Stimulated activated CD4-positive, alpha-beta T cell treated with anti-CD3 and anti-CD28 coated beads, TNF-alpha, amount 100 ng/mL, for 4 hours (primary cell): ENCODE data around the gene ACAN.
"Not testable (repeated sequence)": the region's sequence is repeated elsewhere in the genome, so short reads cannot be mapped to it uniquely, and the experiment has no call there.

ENCODE experiments used
- DNase-seq, 3 experiments: peaks; one replicate each; pipeline ENCODE4 v3.0.0-alpha.2; 2020; ENCODE audit warnings: low read depth in 3 of 3

The ACAN gene

GRCh38 chr15:88902846-88903245, 99.6 kb downstream of the ACAN start:
- DNase-seq, result no peak

- DNase-seq, result no peak
Observed at GRCh38 chr15:88904257-88904623, 101.0 kb downstream of the ACAN start.

DNA sequence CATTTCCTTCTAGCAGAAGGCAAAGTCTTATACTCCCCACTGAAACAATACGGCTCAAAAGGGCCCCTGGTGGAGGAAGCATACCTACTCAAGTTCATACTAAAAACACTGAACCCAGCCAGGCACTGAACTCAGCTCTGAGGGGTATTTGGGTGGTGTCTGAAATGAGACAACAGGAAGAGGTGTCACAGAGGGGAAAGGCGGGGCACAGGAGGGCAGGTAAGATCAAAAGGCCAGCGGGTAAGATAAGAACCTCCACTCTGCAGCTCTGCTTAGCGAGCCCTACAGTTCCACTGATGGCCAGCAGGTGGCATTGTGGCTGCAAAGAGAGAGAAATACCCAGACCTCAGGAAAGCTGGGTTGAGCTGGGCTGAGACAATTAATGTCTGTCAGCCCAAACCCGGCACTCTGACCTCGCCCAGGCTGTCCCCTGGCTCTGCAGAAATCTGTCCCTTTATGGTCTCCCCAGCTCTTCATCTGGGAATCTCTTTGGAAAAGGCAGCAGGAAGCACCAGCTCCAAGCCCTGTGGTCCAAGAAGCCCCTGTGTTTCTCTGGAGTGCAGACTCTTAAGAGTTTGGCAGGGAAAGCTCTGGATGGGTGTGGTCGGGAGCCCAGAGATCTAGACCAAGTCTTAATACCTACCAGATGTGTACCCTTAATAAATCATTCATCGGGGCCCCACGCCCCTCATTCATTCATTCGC, 101.5 kb downstream of the ACAN start:
- DNase-seq, result peak; percentile 75 to 89 (median 88)

DNA sequence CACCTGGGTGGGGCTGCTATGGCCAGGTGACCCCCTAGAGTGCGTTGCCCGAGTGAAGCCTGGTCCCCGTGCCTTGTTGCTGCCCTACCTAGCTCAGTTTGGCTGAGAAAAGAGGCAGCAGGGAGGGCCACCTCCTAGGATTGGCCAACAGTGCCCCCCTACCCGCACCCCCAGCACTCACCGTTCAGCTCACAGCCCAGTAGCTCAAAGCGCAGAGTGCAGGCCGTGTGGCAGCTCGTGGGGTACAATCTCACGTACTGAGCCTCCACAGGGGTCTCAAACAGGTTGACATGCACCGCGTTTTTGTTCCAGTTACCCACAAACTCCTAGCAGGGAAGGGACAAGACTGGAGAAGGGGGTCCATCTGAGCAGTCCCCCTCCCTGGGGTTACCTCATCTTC, 102.3 kb downstream of the ACAN start:
- DNase-seq, result no peak

DNA sequence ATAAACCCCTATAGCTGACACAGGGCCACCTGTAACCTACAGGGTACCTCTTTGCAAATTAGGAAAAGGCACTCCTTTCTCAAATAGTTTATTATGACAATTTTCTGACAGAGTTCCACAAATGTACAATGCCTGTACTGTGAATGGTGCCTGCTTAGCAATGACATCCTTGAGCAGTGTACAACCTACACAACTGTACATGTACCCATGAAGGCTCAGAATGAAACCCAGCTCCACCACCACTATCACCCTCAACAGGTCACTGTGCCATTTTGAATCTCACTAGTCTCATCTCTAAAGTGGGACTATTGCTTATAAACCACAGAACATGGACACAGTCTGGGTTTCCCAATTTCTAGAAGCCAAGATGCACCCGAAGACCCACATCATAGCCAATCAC, 102.9 kb downstream of the ACAN start:
- DNase-seq, result no peak

DNA sequence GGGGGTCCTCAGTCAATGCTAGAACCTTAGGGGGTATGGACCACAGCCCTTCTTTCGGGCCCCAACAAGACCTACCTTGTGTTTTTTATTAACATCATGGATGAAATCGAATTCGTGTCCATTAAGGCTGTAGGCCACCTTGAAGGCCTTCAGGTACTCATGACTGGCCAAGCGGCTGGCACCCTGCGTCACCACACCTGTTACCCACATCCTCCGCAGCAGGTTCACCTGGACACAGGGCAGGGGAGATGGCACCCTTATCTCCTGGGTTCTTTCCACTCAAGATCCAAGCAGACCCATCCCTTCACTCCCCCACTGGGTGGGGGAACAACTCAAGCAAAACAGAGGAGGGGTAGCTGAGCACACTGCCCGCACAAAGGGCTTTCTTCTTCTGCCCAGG, 103.3 kb downstream of the ACAN start:
- DNase-seq, result no peak

- DNase-seq, result no peak
Observed at GRCh38 chr15:88907111-88907510, 103.9 kb downstream of the ACAN start.

DNA sequence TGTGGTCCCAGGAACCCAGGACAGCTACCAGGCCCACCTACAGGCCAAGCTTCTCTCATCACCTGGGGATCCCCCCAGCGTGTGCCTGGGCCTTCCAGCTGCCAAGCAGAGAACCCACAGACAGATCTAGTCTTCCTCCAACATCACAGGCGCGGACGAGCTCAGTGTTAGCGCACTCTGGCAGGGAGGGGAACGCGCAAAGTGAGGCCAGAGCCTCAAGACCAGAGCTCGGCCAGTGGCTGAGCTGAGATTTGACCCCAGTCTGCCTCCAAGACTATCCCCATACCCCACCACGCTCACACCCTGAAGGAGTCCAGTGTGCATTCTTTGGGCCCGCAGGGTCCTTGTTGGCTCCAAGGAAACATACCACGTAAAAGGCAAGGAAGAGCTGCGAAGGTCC, 104.9 kb downstream of the ACAN start:
- DNase-seq, result no peak

- DNase-seq, result no peak
Observed at GRCh38 chr15:88908697-88909621, 105.7 kb downstream of the ACAN start.

DNA sequence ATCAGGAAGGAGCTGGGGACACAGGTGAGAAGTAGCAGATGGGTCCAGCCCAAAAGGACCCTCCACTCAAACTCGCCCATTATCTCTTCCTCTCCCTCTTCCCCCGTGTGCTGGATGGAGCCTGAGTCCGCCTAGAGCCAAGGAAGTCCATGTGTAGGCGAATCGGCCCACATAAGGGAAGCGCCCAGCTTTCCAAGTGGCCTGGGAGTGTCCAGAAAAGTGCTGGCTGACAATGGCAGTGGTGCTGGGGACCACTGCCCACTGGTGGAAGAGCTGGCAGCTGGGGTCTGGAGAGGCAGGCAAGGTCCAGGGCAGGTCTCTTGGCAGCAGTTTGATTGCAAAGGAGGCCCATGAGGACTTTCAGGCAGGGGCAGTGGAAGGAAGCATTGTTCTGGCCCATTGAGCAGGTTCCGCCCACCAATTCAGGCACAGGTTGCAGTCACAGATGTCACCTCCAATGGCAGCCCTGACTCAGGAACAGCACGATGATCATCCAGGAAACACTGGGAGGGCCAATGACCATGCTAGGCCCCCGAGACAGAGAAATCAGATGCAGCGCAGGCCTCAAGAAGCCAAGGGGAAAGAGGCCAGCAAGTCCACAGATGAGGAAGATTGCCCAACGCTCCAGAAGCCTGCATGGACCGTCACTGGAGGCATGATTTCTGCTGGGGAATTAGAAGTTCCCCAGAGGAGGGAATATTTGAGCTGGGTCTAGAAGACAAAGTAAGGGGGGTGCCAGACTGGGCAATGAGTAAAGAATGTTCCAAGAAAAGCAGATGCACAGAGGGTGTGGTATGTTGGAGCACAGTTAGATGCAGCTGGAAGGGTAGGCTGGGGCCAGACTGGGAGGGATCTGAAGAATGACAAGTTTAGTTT, 107.0 kb downstream of the ACAN start:
- no peak for DNase-seq

GRCh38 chr15:88911766-88912118, 108.5 kb downstream of the ACAN start:
- DNase-seq, result no peak

DNA sequence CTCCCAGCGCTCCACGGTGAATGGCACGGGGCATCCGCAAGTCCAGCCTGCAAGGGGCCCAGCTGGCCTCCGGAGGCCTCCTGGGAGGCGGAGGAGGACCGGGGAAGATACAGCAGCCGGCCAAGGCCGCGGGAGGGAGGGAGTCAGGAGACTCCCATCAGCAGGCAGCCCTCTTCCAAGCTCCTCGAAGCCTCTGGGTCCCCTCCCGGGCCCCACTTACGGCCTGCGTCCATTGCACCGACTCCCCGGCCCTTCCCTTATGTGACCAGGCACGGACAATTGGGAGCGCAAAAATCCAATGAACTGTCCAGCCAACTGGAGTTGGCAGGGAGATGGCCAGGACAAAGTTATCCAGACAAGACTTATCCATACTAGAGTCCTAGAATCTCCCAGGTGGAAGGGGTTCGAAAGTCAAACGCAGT, 109.3 kb downstream of the ACAN start:
- DNase-seq, result no peak

DNA sequence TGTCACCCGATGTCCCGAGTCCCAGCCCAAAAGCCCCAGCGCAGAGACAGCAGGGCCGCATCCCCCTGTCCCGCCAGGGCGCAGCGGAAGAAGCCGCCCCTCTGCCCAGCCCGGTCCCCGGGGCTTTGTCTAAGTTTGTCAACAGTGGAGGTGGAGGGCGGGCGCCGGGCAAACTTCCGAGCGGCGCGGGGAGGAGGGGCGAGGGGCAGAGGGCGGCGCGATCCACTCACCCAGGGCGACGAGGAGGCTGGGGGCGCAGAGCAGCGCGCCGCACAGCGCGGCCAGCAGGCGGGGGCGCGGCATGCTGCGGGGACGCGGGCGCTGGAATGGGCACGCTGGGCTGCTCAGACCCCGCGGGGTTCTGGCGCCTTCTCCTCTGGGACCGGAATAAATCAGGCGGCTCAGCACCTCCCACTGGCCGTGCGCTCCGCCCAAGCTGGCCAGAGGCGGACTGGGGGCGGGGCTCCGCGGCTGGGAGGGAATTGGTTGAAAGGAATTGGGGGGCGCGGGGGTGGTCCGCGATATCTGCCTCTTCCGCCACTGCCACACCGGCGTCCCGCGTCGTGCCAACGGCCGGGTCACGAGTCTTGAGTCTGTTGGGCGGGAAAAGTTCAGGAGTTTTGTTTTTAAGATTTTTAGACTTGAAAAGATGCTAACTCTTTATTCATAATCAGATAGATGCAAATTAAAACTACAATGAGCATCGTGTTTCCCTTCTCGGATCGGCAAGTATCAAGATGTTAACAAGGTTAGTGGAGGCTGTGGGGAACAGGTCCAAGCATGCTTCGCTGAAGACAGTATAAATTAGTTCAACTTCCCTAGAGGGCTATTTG, 110.0 kb downstream of the ACAN start, which contains the start of gene MFGE8:
TSS of gene MFGE8 (minus strand) at position 363 of the 833 bp plus-strand sequence. CDS start at position 303, 60 bp downstream.
- DNase-seq, result peak; percentile 39 to 47 (median 42)

DNA sequence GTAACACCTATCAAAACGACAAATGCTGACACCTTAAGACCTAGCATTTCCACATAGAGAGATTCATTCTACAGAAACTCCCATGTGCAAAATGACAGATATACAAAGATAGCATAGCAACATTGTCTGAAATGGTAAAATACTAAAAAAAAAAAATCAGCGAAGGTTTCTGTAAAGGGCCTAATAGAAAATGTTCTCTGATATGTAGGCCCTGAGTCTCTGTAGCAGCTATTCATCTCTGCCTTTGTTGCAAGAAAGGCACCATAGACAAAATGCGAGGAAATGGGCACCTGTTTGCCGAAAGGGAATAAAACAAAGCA, 110.6 kb downstream of the ACAN start:
- DNase-seq, result no peak

- no peak for DNase-seq
Observed at GRCh38 chr15:88915354-88915753, 112.1 kb downstream of the ACAN start.

DNA sequence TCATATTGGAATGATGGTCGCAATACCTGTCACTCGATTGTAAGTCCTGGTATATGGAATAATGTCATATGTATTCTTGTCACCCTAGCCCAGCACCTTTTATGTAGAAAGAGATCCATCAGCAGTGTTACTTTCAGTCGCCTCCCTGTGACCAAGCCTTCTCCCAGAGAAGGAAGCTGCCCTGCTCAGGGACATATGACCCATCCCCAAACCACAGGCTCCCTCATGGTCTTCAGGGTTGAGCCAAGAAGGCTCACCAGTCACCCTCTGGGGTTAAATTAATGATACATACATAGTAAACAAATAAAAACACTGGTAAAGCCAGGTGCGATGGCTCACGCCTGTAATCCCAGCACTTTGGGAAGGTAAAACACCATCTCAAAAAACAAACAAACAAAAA, 114.5 kb downstream of the ACAN start:
- no peak for DNase-seq

GRCh38 chr15:88918738-88919137, 115.5 kb downstream of the ACAN start:
- DNase-seq, result no peak

- DNase-seq, result no peak
Observed at GRCh38 chr15:88920186-88920891, 117.1 kb downstream of the ACAN start.

DNA sequence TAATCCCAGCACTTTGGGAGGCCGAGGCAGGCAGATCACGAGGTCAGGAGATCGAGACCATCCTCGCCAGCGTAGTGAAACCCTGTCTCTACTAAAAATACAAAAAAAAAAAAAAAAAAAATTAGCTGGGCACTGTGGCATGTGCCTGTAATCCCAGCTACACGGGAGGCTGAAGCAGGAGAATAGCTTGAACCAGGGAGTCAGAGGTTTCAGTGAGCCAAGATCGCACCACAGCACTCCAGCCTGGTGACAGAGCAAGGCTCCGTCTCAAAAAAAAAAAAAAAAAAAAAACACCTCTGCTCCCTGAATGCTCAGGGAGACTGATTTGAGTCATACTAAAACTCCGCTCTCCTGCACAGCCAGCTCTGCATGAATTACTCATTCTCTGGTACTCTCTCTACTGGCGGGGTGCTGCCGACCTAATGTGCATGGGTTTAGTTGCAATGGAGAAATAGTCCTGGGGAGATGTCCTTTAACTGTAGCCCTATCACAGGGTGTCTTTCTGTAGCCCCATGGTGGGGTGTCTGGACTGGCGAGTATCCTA, 117.7 kb downstream of the ACAN start:
- DNase-seq, result not testable (repeated sequence)
